Measurements from ENCODE around the gene SGF29.
"Not testable (repeated sequence)": the region's sequence is repeated elsewhere in the genome, so short reads cannot be mapped to it uniquely, and the experiment has no call there.

The SGF29 gene

GRCh38 chr16:28534542-28535373 is 19.0 kb upstream of the SGF29 start:
- no peak for DNase-seq

- DNase-seq: no peak
Observed at GRCh38 chr16:28537076-28537475, 16.6 kb upstream of the SGF29 start.

DNA sequence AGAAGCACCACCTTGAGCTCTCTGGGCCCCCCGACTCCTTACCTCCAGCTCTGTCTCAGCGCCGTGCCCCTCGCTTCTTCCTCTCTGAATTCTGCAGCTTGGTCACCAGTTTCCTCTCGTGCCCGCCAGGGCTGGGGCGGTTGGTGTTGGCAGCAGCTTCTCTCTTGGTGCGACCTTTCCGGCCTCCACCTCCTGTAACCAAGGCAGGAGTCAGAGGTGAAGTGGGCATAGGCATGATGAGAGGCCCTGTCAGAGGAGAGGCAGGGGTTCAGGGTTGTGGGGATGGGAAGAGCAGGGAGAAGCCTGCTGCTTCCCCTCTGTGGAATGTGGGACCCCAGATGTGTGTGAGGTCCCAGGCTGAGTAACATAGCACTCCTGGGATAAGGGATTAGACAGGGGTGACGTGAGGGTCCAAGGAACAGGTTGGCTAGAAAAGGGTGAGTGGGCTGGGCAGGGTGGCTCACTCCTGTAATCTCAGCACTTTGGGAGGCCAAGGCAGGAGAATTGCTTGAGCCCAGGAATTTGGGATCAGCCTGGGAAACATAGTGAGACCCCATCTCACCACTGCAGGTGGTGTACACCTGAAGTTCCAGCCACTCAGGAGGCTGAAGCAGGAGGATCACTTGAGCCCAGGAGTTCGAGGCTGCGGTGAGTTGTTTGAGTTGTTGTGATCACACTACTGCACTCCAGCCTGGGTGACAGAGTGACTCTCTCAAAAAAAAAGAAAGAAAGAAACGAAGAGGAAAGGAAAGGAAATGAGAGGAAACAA is 15.6 kb upstream of the SGF29 start:
- no peak for DNase-seq

GRCh38 chr16:28538733-28539596 is 14.8 kb upstream of the SGF29 start, which contains the start of gene NUPR1:
NUPR1 (minus strand) TSS chr16:28538974; CDS start chr16:28538907, 67 bp downstream.
- no peak for DNase-seq

DNA sequence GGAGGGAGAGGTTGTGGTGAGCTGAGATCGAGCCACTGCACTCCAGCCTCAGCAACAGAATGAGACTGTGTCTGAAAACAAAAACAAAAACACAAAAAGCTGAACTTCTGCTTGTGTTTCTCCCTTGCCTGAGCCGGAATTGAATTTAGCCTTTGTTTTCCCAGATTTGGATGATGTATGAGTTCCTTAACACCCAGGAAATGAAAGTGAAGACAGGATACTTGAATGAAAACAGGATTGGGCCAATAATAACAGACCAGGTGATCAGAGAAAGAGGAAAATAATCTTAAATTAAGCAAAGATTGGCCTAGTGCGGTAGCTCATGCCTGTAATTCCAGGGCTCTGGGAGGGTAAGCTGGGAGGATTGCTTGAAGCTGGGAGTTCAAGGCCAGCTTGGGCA is 13.4 kb upstream of the SGF29 start:
- DNase-seq: no peak

- DNase-seq: no peak
Observed at GRCh38 chr16:28542646-28543045, 11.1 kb upstream of the SGF29 start.

- peak; percentile 93 for DNase-seq
Observed at GRCh38 chr16:28543072-28543471, 10.6 kb upstream of the SGF29 start.

- DNase-seq: no peak
Observed at GRCh38 chr16:28544998-28545397, 8.7 kb upstream of the SGF29 start.

- not testable (repeated sequence) for DNase-seq
Observed at GRCh38 chr16:28545964-28546363, 7.8 kb upstream of the SGF29 start.

DNA sequence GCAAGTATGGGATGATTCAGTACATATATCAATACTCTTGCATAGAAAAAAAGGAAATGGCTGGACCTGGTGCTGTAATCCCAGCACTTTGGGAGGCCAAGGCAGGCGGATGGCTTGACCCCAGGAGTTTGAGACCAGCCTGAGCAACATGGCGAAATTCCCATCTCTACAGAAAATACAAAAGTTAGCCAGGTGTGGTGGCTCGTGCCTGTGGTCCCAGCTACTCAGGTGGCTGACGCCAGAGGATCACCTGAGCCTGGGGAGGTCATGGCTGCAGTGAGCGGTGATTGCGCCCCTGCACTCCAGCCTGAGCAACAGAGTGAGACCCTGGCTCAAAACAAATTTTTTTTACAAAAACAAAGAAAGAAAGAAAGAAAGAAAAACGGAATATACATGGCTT is 7.1 kb upstream of the SGF29 start:
- no peak for DNase-seq

DNA sequence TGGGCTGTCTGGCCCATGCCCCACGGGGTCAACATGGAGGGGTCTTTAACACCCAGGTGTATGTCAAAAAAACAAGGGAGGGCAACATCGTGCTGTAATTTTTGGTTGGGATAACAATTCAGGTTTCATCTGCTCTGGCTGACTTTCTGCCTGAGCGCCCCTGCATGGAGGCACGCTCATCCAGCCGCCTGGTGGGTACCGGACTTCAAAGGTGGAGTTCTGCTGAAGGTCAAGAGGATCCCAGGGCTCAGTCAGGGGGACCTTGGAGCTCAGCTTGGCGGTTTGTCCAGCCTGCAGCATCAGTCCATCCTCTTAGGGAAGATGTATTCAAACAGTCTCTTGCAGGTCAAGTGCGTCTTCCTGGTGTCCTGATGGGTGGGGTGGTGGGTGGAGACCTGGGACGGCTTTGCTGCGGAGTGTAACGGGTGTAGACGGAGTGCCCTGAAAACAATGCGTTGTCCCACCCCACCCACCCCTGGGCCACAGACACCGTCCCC is 5.4 kb upstream of the SGF29 start:
- no peak for DNase-seq

DNA sequence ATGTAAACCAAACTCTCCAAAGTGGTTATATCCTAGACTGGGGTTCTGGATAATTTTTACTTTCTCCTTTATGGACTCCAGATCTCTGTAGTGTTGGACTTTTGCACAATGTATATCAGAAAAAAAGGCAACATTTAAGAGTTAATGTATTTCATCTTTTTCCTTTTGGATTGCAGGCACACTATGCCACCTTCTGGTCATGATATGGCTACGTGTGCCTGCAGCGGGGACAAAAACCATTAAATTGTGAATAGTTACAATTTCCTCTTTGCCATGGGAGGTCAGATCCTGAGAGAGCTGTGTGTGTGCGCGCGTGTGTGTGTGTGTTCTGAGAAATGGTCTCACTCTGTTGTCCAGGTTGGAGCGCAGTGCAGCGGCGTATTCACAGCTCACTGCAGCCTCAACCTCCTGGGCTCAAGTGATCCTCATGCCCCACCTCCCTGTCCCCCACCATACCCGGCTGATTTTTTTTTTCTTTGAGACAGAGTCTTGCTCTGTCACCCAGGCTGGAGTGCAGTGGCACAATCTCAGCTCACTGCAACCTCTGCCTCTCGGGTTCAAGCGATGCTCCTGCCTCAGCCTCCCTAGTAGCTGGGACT is 4.3 kb upstream of the SGF29 start:
- peak; percentile 62 for DNase-seq

- DNase-seq: no peak
Observed at GRCh38 chr16:28554634-28555423, 1.1 kb downstream of the SGF29 start.

- DNase-seq: no peak
Observed at GRCh38 chr16:28555561-28555960, 1.8 kb downstream of the SGF29 start.

DNA sequence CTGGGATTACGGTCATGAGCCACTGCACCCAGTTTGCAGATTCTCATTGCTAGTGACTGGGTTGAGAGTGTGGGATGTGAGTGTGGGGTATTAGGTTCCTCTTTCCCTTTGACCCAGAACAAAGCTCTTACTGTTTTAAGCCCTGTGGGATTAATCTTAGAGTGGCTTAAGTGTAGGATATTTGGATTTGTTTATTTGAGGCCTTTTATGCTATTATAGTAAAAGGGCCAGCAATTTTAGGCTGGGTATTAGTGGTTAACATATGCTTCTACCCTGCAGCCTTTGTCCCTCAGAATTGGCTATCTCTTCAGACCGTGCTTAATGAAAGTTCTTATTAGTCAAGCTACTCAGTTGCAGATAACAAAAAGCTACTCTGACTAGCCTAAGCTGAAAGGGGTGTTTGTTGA is 3.2 kb downstream of the SGF29 start:
- DNase-seq: no peak

- DNase-seq: no peak
Observed at GRCh38 chr16:28558456-28558855, 4.7 kb downstream of the SGF29 start.

DNA sequence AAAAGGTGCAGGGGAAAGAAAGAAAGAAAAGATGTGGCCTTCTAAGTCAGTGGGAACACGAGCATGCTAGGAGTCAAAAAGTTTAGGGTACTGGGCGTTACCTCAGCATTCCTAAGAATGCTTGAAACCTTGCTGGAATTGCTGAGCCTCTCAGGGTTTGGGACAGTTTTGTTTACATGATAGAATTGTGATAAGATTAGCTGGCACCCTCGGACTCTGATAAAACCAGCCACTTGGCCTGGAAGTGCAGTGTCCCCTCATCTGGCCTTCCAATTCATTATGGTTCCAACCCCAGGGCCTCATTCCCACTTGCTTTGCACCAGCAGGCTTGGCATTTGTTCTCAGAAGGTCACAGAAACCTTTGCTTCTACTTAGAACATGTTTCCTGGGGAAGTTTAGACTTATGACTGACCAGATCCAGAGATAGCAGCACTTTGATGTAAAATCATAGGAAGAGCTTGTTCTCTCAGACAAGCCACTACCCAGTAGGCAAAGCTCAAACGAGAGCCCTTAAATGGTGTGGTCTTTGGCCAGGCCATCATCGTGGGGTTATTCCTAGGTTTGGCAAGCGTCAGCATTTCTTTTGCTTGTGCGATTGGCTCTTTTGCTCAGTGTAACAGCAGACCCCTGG is 8.0 kb downstream of the SGF29 start:
- DNase-seq: no peak

- no peak for DNase-seq
Observed at GRCh38 chr16:28562199-28562598, 8.5 kb downstream of the SGF29 start.

DNA sequence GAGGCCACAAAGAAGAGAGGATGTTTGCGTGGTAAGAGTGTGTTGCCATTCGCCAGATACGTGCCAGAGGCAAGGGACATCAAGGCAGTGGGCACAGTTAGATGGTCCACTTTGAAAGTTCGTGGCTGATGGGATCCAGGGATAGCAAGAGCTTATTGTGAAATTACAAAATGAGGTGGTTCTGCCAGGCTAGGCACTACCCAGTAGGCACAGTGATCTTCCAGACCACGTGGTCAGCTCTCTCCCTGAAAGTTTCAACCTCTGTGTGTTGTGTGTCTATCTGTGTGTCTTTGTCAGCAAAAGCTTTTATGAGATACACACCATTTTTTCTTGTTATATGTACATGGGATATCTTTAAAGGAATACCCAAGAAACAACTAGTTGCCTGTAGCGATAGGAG is 9.5 kb downstream of the SGF29 start:
- DNase-seq: no peak

DNA sequence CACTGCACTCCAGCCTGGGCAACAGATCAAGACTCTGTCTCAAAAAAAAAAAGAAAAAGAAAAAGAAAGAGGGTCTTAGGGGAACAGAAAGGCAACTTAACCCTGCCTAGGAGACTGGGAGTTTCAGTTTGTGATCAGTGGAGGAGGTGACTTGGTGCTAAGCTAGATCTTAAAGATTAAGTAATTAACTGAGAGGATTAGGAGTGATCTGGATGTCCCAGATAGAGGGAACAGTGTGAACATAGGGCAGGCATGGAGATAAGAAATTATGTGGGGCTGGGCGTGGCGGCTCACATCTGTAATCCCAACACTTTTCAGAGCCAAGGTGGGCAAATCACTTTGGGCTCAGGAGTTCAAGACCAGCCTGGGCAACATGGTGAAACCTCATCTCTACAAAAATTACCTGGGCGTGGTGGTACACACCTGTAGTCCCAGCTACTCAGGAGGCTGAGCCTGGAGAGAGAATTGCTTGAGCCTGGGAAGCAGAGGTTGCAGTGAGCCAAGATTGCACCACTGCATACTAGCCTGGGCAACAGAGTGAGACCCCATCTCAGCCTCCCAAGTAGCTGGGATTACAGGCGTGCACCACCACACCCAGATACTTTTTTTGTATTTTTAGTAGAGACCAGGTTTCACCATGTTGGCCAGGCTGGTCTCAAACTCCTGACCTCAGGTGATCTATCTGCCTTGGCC is 12.7 kb downstream of the SGF29 start:
- not testable (repeated sequence) for DNase-seq

- DNase-seq: no peak
Observed at GRCh38 chr16:28567292-28567691, 13.6 kb downstream of the SGF29 start.
